ENCODE results near the gene GET4. TPM values are rescaled to one million over a fixed set of nuclear protein-coding genes. Genes with fewer than 3 reads are reported as not detected.
A peak's percentile ranks its signal among the peaks of the same experiment; 100 is the strongest.

Gene GET4
- total and polyA plus RNA-seq, 4 donors = 19.5 to 34.7 (median 27.3) TPM

GRCh38 chr7:877312-878232, 1.2 kb downstream of the GET4 start:
- Histone ChIP-seq H3K4me1 (ENCODE audit: control insufficient read depth in 4 of 4, insufficient read depth in 4 of 4, low read length in 3 of 4) (peaks cover 11 to 52% (median 32%) of the 10 kb centered on the region in 4 donors), H3K9me3 (ENCODE audit: control insufficient read depth in 4 of 4, low read length in 3 of 4) (no peaks in the 10 kb centered on the region), H3K27me3 (ENCODE audit: control insufficient read depth in 4 of 4, insufficient read depth in 4 of 4, low read length in 3 of 4) (no peaks in the 10 kb centered on the region), H3K27ac (ENCODE audit: low read depth in 1 of 2, low read length in 2 of 2) (peak overlapping the region; percentile 72 to 96), H3K4me3 (ENCODE audit: low read depth in 1 of 3, low read length in 3 of 3) (peak overlapping the region; percentile 67 to 93 (median 76)), H3K36me3 (ENCODE audit: control insufficient read depth in 4 of 4, insufficient read depth in 3 of 4, low read depth in 1 of 4, low read length in 3 of 4) (peaks cover 0 to under 1% (median 0%) of the 10 kb centered on the region in 4 donors), H3K9ac (ENCODE audit: low read depth in 1 of 2, low read length in 2 of 2) (peak overlapping the region; percentile 72 to 98)
- WGBS = 8% methylated on average over 47 of the region's 47 CpGs
- TF ChIP-seq MAX (IDR thresholded peaks at IDR 0.05) (no peak), HNF4A (conservative IDR thresholded peaks at IDR 0.05) (no peak), YY1 (IDR thresholded peaks at IDR 0.05) (no peak), FOXA2 (IDR thresholded peaks at IDR 0.05) (no peak), REST (IDR thresholded peaks at IDR 0.05) (no peak), RAD21 (IDR thresholded peaks at IDR 0.05) (no peak), ATF3 (IDR thresholded peaks at IDR 0.05) (no peak), FOXA1 (IDR thresholded peaks at IDR 0.05) (no peak), TAF1 (conservative IDR thresholded peaks at IDR 0.05) (no peak), EGR1 (IDR thresholded peaks at IDR 0.05; ENCODE audit: low read depth in 2 of 2) (no peak), NR2F2 (IDR thresholded peaks at IDR 0.05) (no peak), RXRA (IDR thresholded peaks at IDR 0.05) (no peak), SP1 (IDR thresholded peaks at IDR 0.05) (no peak), HNF4G (IDR thresholded peaks at IDR 0.05) (no peak), ZBTB33 (IDR thresholded peaks at IDR 0.05) (no peak), GABPA (IDR thresholded peaks at IDR 0.05 in 1 of 2, conservative IDR thresholded peaks at IDR 0.05 in 1 of 2) (no peak), CTCF (IDR thresholded peaks at IDR 0.05; ENCODE audit: low read depth, low read length, missing input control) (no peak), JUND (IDR thresholded peaks at IDR 0.05) (no peak)
- peak; percentile 61 for DNase-seq (ENCODE audit: low spot score)
